Neural cell (in vitro differentiated cells): Measurements from ENCODE around the gene MYB. TPM values are rescaled to one million over a fixed set of nuclear protein-coding genes. Genes with fewer than 3 reads are reported as not detected.

Source experiments
- H2AFZ ChIP-seq: fragments of 200-600, 300-800 bp; sonication (generic), shearing (Covaris generic); 2 replicates; pipeline ENCODE4 v1.6.0; 2014; ENCODE audit warnings: low read depth, mild to moderate bottlenecking, antibody characterized with exemption, low read length, moderate library complexity
- H3F3A ChIP-seq: fragments of 200-600 bp; shearing (Covaris generic); 2 replicates; pipeline ENCODE4 v1.6.1; 2016; ENCODE audit warnings: mild to moderate bottlenecking, moderate library complexity, mixed read lengths, antibody characterized with exemption, low read length; ENCODE audit not compliant: insufficient read depth, poor library complexity, severe bottlenecking
- H3K27ac ChIP-seq: fragments of 200-600, 300-800 bp; sonication (generic), shearing (Covaris generic); 2 replicates; pipeline ENCODE4 v1.5.1; 2014; ENCODE audit warnings: mild to moderate bottlenecking, low read length, moderate library complexity
- H3K27me3 ChIP-seq: fragments of 300-800, 200-600 bp; sonication (generic), shearing (Covaris generic); 2 replicates; pipeline ENCODE4 v1.6.0; 2014; ENCODE audit warnings: mild to moderate bottlenecking, low read depth, low read length, moderate library complexity; ENCODE audit not compliant: insufficient read depth
- H3K36me3 ChIP-seq: fragments of 300-800, 200-600 bp; sonication (generic), shearing (Covaris generic); 2 replicates; pipeline ENCODE4 v1.5.1; 2014; ENCODE audit warnings: mild to moderate bottlenecking, antibody characterized with exemption, low read length, moderate library complexity; ENCODE audit not compliant: insufficient read depth
- H3K4me2 ChIP-seq: fragments of 300-800, 200-600 bp; sonication (generic), shearing (Covaris generic); 2 replicates; pipeline ENCODE4 v1.6.0; 2014; ENCODE audit warnings: mild to moderate bottlenecking, low read length
- H3K4me3 ChIP-seq: fragments of 300-800, 200-600 bp; sonication (generic), shearing (Covaris generic); 2 replicates; pipeline ENCODE4 v1.5.1; 2014; ENCODE audit warnings: mild to moderate bottlenecking, low read length, moderate library complexity
- H3K79me2 ChIP-seq: fragments of 200-600 bp; shearing (Covaris generic); replicated peaks from 2 replicates; pipeline ENCODE4 v1.6.0; 2014; ENCODE audit warnings: mild to moderate bottlenecking, low read length, moderate library complexity; ENCODE audit not compliant: insufficient read depth
- H3K9ac ChIP-seq: fragments of 300-800, 200-600 bp; sonication (generic), shearing (Covaris generic); 2 replicates; pipeline ENCODE4 v1.6.1; 2016; ENCODE audit warnings: mild to moderate bottlenecking, low read length, mixed read lengths
- H3K9me2 ChIP-seq: fragments of 200-600 bp; shearing (Covaris generic); 2 replicates; pipeline ENCODE4 v1.6.1; 2016; ENCODE audit warnings: mild to moderate bottlenecking, low read length, mixed read lengths; ENCODE audit not compliant: insufficient read depth
- H3K9me3 ChIP-seq: fragments of 200-600, 300-800 bp; sonication (generic), shearing (Covaris generic); 2 replicates; pipeline ENCODE4 v1.6.1; 2016; ENCODE audit warnings: mild to moderate bottlenecking, mixed run types, low read length, moderate library complexity, mixed read lengths
- H4K20me1 ChIP-seq: fragments of 200-600 bp; shearing (Covaris generic); 2 replicates; pipeline ENCODE4 v1.6.1; 2016; ENCODE audit warnings: mild to moderate bottlenecking, mixed run types; ENCODE audit not compliant: insufficient read depth
- CTCF ChIP-seq: fragments of 450-650 bp; IDR thresholded peaks from 2 replicates; pipeline ENCODE4 v1.5.1; 2014; ENCODE audit warnings: antibody characterized with exemption, mild to moderate bottlenecking, moderate library complexity; ENCODE audit not compliant: poor library complexity, severe bottlenecking
- EP300 ChIP-seq: fragments of 450-650 bp; conservative IDR thresholded peaks from 2 replicates; pipeline ENCODE4 v1.6.1; 2014; ENCODE audit warnings: antibody characterized with exemption, mild to moderate bottlenecking, moderate library complexity; ENCODE audit not compliant: poor library complexity, severe bottlenecking
- EZH2 ChIP-seq: fragments of 200-600, 300-800 bp; shearing (Covaris generic), sonication (generic); IDR thresholded peaks from 2 replicates; pipeline ENCODE4 v1.6.1; 2014; ENCODE audit warnings: antibody characterized with exemption, low read length, borderline replicate concordance, mild to moderate bottlenecking; ENCODE audit not compliant: insufficient read depth, poor library complexity, severe bottlenecking
- MXI1 ChIP-seq: fragments of 450-650 bp; conservative IDR thresholded peaks from 2 replicates; pipeline ENCODE4 v1.6.1; 2014; ENCODE audit warnings: antibody characterized with exemption, mild to moderate bottlenecking; ENCODE audit not compliant: poor library complexity, severe bottlenecking
- POLR2AphosphoS5 ChIP-seq: IDR thresholded peaks from 2 replicates; pipeline ENCODE4 v1.6.1; 2012
- RAD21 ChIP-seq: fragments of 450-650 bp; conservative IDR thresholded peaks from 2 replicates; pipeline ENCODE4 v1.6.1; 2014; ENCODE audit warnings: antibody characterized with exemption, mild to moderate bottlenecking, moderate library complexity
- SMC3 ChIP-seq: fragments of 450-650 bp; conservative IDR thresholded peaks from 2 replicates; pipeline ENCODE4 v1.6.1; 2014; ENCODE audit warnings: antibody characterized with exemption, mild to moderate bottlenecking, moderate library complexity; ENCODE audit not compliant: poor library complexity
- TAF1 ChIP-seq: IDR thresholded peaks from 2 replicates; pipeline ENCODE4 v1.6.1; 2012; ENCODE audit warnings: low read depth
- polyA plus RNA-seq: library from polyadenylated mRNA; depleted of rRNA; stranded (reverse); fragments of >200 nt; gene quantifications from 2 replicates; pipeline ENCODE4 v1.2.3, GENCODE V29; 2014
- TF ChIP-seq, protein P1 (sequence below): IDR thresholded peaks from 2 replicates; pipeline ENCODE4 v1.6.1; 2012; ENCODE audit warnings: borderline replicate concordance

Gene MYB
- polyA plus RNA-seq, 1 donor from 2014 or later, result 4.0 TPM

DNA sequence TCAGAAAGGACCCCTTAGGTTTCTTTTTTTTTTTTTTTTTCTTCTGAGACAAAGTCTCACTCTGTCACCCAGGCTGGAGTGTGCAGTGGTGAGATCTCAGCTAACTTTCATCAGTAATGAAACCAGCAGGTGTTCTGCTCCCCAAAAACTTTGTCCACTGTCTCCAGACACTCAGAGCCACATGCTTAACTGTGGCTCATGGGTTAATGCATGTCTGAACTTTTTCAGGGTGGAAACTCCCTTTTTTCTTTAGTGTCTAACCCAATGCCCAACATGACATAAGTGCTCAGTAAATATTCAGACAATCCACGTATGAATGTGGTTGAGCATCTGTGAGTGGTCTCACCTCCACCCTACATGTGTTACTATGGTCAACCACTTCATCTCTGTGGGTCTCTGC lies 45.4 kb downstream of the MYB start:
- no peak overlapping the region for H3K4me3 ChIP-seq

DNA sequence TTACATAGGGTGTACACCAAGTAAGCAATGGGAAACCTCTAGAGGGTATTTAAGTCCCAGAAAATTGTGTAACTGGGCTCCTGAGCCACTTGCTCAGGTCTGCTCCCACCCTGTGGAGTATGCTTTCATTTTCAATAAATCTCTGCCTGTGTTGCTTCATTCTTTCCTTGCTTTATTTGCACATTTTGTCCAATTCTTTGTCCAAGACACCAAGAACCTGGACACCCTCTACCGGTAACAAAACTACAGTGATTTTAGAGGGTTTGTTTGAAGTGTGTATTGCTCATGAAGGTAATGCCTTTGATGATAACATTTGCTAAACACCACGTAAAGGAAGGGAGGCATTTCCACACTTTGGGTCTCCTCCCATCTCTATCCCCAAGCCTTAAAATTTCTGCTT lies 46.2 kb downstream of the MYB start:
- no peak overlapping the region for H3K4me3 ChIP-seq
- H3K9ac ChIP-seq, result no peak overlapping the region
- no peaks in the 10 kb centered on the region for H4K20me1 ChIP-seq
- H3K4me2 ChIP-seq, result no peak overlapping the region
- no peaks in the 10 kb centered on the region for H3K27me3 ChIP-seq
- no peaks in the 10 kb centered on the region for H3K79me2 ChIP-seq
- H3K9me2 ChIP-seq, result no peaks in the 10 kb centered on the region
- no peaks in the 10 kb centered on the region for H3K36me3 ChIP-seq
- no peaks in the 10 kb centered on the region for H3F3A ChIP-seq
- H2AFZ ChIP-seq, result no peak overlapping the region
- TF ChIP-seq, protein P1, sequence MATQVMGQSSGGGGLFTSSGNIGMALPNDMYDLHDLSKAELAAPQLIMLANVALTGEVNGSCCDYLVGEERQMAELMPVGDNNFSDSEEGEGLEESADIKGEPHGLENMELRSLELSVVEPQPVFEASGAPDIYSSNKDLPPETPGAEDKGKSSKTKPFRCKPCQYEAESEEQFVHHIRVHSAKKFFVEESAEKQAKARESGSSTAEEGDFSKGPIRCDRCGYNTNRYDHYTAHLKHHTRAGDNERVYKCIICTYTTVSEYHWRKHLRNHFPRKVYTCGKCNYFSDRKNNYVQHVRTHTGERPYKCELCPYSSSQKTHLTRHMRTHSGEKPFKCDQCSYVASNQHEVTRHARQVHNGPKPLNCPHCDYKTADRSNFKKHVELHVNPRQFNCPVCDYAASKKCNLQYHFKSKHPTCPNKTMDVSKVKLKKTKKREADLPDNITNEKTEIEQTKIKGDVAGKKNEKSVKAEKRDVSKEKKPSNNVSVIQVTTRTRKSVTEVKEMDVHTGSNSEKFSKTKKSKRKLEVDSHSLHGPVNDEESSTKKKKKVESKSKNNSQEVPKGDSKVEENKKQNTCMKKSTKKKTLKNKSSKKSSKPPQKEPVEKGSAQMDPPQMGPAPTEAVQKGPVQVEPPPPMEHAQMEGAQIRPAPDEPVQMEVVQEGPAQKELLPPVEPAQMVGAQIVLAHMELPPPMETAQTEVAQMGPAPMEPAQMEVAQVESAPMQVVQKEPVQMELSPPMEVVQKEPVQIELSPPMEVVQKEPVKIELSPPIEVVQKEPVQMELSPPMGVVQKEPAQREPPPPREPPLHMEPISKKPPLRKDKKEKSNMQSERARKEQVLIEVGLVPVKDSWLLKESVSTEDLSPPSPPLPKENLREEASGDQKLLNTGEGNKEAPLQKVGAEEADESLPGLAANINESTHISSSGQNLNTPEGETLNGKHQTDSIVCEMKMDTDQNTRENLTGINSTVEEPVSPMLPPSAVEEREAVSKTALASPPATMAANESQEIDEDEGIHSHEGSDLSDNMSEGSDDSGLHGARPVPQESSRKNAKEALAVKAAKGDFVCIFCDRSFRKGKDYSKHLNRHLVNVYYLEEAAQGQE, result no peak
- no peak for TF ChIP-seq MXI1
- no peak for TF ChIP-seq POLR2AphosphoS5
- TF ChIP-seq CTCF, result no peak
- TF ChIP-seq RAD21, result no peak
- no peak for TF ChIP-seq EP300
- no peak for TF ChIP-seq TAF1
- H3K27ac ChIP-seq, result no peak overlapping the region
- no peaks in the 10 kb centered on the region for H3K9me3 ChIP-seq

More for the DNA sequence above, 45.4 kb downstream of the MYB start:
- H3K9ac ChIP-seq, result no peak overlapping the region
- H3K79me2 ChIP-seq, result no peaks in the 10 kb centered on the region
- H3F3A ChIP-seq, result no peaks in the 10 kb centered on the region
- no peaks in the 10 kb centered on the region for H3K9me2 ChIP-seq
- no peaks in the 10 kb centered on the region for H3K36me3 ChIP-seq
- H3K27ac ChIP-seq, result no peak overlapping the region
- H3K9me3 ChIP-seq, result no peaks in the 10 kb centered on the region
- TF ChIP-seq SMC3 (no peak), EZH2 (no peak), MXI1 (no peak), POLR2AphosphoS5 (no peak), TAF1 (no peak), RAD21 (no peak), EP300 (no peak), CTCF (no peak)
- TF ChIP-seq, protein P1, result no peak
- H3K4me2 ChIP-seq, result no peak overlapping the region
- H3K27me3 ChIP-seq, result no peaks in the 10 kb centered on the region
- H2AFZ ChIP-seq, result no peak overlapping the region
- H4K20me1 ChIP-seq, result no peaks in the 10 kb centered on the region
